Endothelial cell of umbilical vein (primary cell): ENCODE measurements around the gene VANGL2. TPM values are rescaled to one million over a fixed set of nuclear protein-coding genes. Genes with fewer than 3 reads are reported as not detected.

Experiments
- BruUV-seq: library from RNA; stranded (reverse); fragments of 400-500 nt; replicated peaks from 2 replicates; lab custom pipeline; 2021; lab: Mats Ljungman, UMichigan
- CTCF ChIA-PET: fragments of 300-600, 350-600 bp; sonication (Branson Sonifier 250); formaldehyde crosslinking; loops from one replicate; lab custom pipeline; 2021; ENCODE audit warnings: antibody characterized with exemption, inconsistent platforms; lab: Charles Lee
- POLR2A ChIA-PET: fragments of 300-600, 350-600 bp; sonication (Branson Sonifier 250); formaldehyde crosslinking; loops from one replicate; lab custom pipeline; 2021; ENCODE audit warnings: antibody characterized with exemption, inconsistent platforms; lab: Charles Lee
- DNase-seq: peaks from one replicate; pipeline ENCODE4 v3.0.0-alpha.2; 2011; ENCODE audit warnings: low read depth, low spot score
- FAIRE-seq: peaks from 2 replicates; lab custom pipeline; 2011; peaks lifted over from hg19 to GRCh38; lab: Jason Lieb, UNC
- H2AFZ ChIP-seq: 2 replicates; pipeline ENCODE4 v1.6.0; 2012; ENCODE audit warnings: low read depth, low read length, control low read depth, inconsistent platforms
- H3K27ac ChIP-seq: 2 replicates; pipeline ENCODE4 v1.5.1; 2011; ENCODE audit warnings: low read depth, mild to moderate bottlenecking, control low read depth, low read length, moderate library complexity; ENCODE audit not compliant: insufficient read depth
- H3K27me3 ChIP-seq, 2 experiments: 2 replicates each; pipeline versions ENCODE4 v1.6.0 to v1.6.1; 2011; ENCODE audit warnings: low read length in 2 of 2, mixed read lengths in 1 of 2; ENCODE audit not compliant: control insufficient read depth in 2 of 2, insufficient read depth in 2 of 2
- H3K36me3 ChIP-seq, 2 experiments: 2 replicates in 1 of 2; 3 replicates in 1 of 2; pipeline ENCODE4 v1.5.1; 2011; ENCODE audit warnings: low read length in 2 of 2, mild to moderate bottlenecking in 1 of 2, moderate library complexity in 1 of 2; ENCODE audit not compliant: control insufficient read depth in 2 of 2, insufficient read depth in 2 of 2; ENCODE audit errors: extremely low read depth in 1 of 2
- H3K4me1 ChIP-seq: 3 replicates; pipeline ENCODE4 v1.5.1; 2011; ENCODE audit warnings: mild to moderate bottlenecking, low read length; ENCODE audit not compliant: control insufficient read depth, insufficient read depth; ENCODE audit errors: extremely low read depth
- H3K4me2 ChIP-seq: 2 replicates; pipeline ENCODE4 v1.6.1; 2011; ENCODE audit warnings: low read length, control low read depth, mixed read lengths; ENCODE audit not compliant: insufficient read depth
- H3K4me3 ChIP-seq, 3 experiments: fragments of 200-600 bp in 1 of 3; sonication (generic), shearing (Covaris generic) in 1 of 3; replicated peaks in 1 of 3; 2 replicates each; pipeline ENCODE4 v1.5.1; 2011 to 2016; ENCODE audit warnings: control low read depth in 3 of 3, low read length in 3 of 3, mild to moderate bottlenecking in 2 of 3, inconsistent platforms in 1 of 3, low read depth in 1 of 3, moderate library complexity in 1 of 3; ENCODE audit not compliant: insufficient read depth in 1 of 3
- H3K79me2 ChIP-seq: 2 replicates; pipeline ENCODE4 v1.6.0; 2012; ENCODE audit warnings: low read length, inconsistent platforms; ENCODE audit not compliant: control insufficient read depth, insufficient read depth
- H3K9ac ChIP-seq: replicated peaks from 2 replicates; pipeline ENCODE3; 2011; ENCODE audit warnings: low read length, control low read depth; ENCODE audit not compliant: insufficient read depth; ENCODE audit errors: extremely low read depth
- H3K9me1 ChIP-seq: replicated peaks from 3 replicates; pipeline ENCODE4 v1.6.0; 2011; ENCODE audit warnings: mild to moderate bottlenecking, low read length; ENCODE audit not compliant: control insufficient read depth, insufficient read depth; ENCODE audit errors: extremely low read depth
- H3K9me3 ChIP-seq: replicated peaks from 2 replicates; pipeline ENCODE4 v1.5.1; 2012; ENCODE audit warnings: low read length, inconsistent platforms; ENCODE audit not compliant: control insufficient read depth, insufficient read depth
- H4K20me1 ChIP-seq: replicated peaks from 2 replicates; pipeline ENCODE3; 2011; ENCODE audit warnings: mild to moderate bottlenecking, low read length; ENCODE audit not compliant: control insufficient read depth, insufficient read depth; ENCODE audit errors: extremely low read depth
- CTCF ChIP-seq, 2 donors: IDR thresholded peaks; 1 replicate in 1 of 2; 2 replicates in 1 of 2; pipeline ENCODE4 v1.5.1; 2011; ENCODE audit warnings: low read length in 2 of 2, mild to moderate bottlenecking in 2 of 2, moderate library complexity in 2 of 2, control low read depth in 1 of 2, inconsistent platforms in 1 of 2, low read depth in 1 of 2; ENCODE audit not compliant: insufficient read depth in 1 of 2; ENCODE audit errors: extremely low read depth in 1 of 2
- EZH2 ChIP-seq: IDR thresholded peaks from 2 replicates; pipeline ENCODE4 v1.6.1; 2012; ENCODE audit warnings: borderline replicate concordance, low read depth, mild to moderate bottlenecking, moderate library complexity, low read length, inconsistent platforms; ENCODE audit not compliant: severe bottlenecking
- FOS ChIP-seq: IDR thresholded peaks from 2 replicates; pipeline ENCODE4 v1.6.1; 2011; ENCODE audit warnings: mild to moderate bottlenecking, low read length, moderate library complexity, borderline replicate concordance; ENCODE audit not compliant: insufficient read depth
- GATA2 ChIP-seq: IDR thresholded peaks from 2 replicates; pipeline ENCODE4 v1.7.0; 2011; ENCODE audit warnings: low read depth, mild to moderate bottlenecking, moderate library complexity, mixed read lengths, low read length; ENCODE audit not compliant: insufficient read length, insufficient read depth
- JUN ChIP-seq: IDR thresholded peaks from 2 replicates; pipeline ENCODE4 v1.6.1; 2011; ENCODE audit warnings: borderline replicate concordance, low read depth; ENCODE audit not compliant: insufficient read length, insufficient read depth
- MAX ChIP-seq: IDR thresholded peaks from 2 replicates; pipeline ENCODE4 v1.6.1; 2011; ENCODE audit not compliant: insufficient read depth, insufficient read length
- MYC ChIP-seq: IDR thresholded peaks from one replicate; pipeline ENCODE4 v1.6.1; 2011; ENCODE audit warnings: mild to moderate bottlenecking, low read depth, low read length
- POLR2A ChIP-seq: IDR thresholded peaks from 2 replicates; pipeline ENCODE4 v1.6.1; 2012; ENCODE audit warnings: low read depth, mild to moderate bottlenecking, control low read depth, low read length
- POLR2AphosphoS5 ChIP-seq: IDR thresholded peaks from 2 replicates; pipeline ENCODE4 v1.6.1; 2012; ENCODE audit warnings: low read depth, mild to moderate bottlenecking, control low read depth, low read length, moderate library complexity; ENCODE audit not compliant: insufficient read depth
- dilution Hi-C: fragments of 300-500 bp; cut with MboI; formaldehyde crosslinking; loops from one replicate; pipeline ENCODE4 v1.15.0; 2019; ENCODE audit warnings: low sequenced_read_pairs; ENCODE audit not compliant: extremely low pct_ligation_motif_present
- intact Hi-C: fragments of 100-400 bp; cut with micrococcal nuclease; formaldehyde crosslinking; loops from one replicate; pipeline ENCODE4 v1.10.0; 2022
- polyA plus RNA-seq, 4 experiments: library from polyadenylated mRNA; depleted of rRNA in 3 of 4; stranded (reverse) in 3 of 4; unstranded in 1 of 4; fragments of >200 nt; gene quantifications; 2 replicates each; pipeline versions ENCODE4 v1.2.1 to v1.2.3, GENCODE V29; 2011 to 2012; ENCODE audit warnings: missing spikeins in 1 of 4
- total RNA-seq: library from RNA; stranded (reverse); gene quantifications from 2 replicates; pipeline ENCODE4 v1.2.3, GENCODE V29; 2021

The VANGL2 gene
- total and polyA plus RNA-seq, 2 donors (not counting 3 experiments of a cell fraction or from before 2014, with no cell fraction given): 0.01 TPM; not detected in 1

GRCh38 chr1:160431006-160431405, 30.6 kb downstream of the VANGL2 start:
- no peaks in the 10 kb centered on the region for H3K9me3 ChIP-seq
- DNase-seq: no peak
- no peak overlapping the region for H3K4me2 ChIP-seq
- H4K20me1 ChIP-seq: no peaks in the 10 kb centered on the region
- H3K4me3 ChIP-seq: no peak overlapping the region
- ChIA-PET POLR2A (no interaction called here), CTCF (interaction anchor here (1.8 kb wide), 1 partner anchor 175 kb away, joined by 6 read pairs; no protein-coding TSS in a partner anchor)
- FAIRE-seq: no peak
- no peaks in the 10 kb centered on the region for H3K4me1 ChIP-seq
- H2AFZ ChIP-seq: no peak overlapping the region
- H3K36me3 ChIP-seq: no peaks in the 10 kb centered on the region
- H3K79me2 ChIP-seq: no peaks in the 10 kb centered on the region
- intact Hi-C loops (no loop called here), dilution Hi-C loops (no loop called here)
- no peak for TF ChIP-seq EZH2
- TF ChIP-seq FOS: no peak
- TF ChIP-seq GATA2: no peak
- no peak for TF ChIP-seq CTCF (IDR thresholded peaks at IDR 0.05; ENCODE audit: extremely low read depth in 1 of 2, insufficient read depth in 1 of 2, low read depth in 1 of 2, low read length in 2 of 2)
- no peak for TF ChIP-seq MAX
- no peak for TF ChIP-seq POLR2A
- TF ChIP-seq JUN: no peak
- TF ChIP-seq MYC: no peak
- no peak for TF ChIP-seq POLR2AphosphoS5
- no TSS peak for BruUV-seq
- H3K27me3 ChIP-seq: peaks cover 3 to 18% of the 10 kb centered on the region in 2 experiments
- H3K9ac ChIP-seq: no peak overlapping the region
- H3K27ac ChIP-seq: no peak overlapping the region
- no peaks in the 10 kb centered on the region for H3K9me1 ChIP-seq
